ENCODE data around the gene PTPRN2.

The PTPRN2 gene

GRCh38 chr7:157890921-157891401, 696.7 kb downstream of the PTPRN2 start:
- DNase-seq: no peak

GRCh38 chr7:157889480-157889879, 698.1 kb downstream of the PTPRN2 start:
- no peak for DNase-seq

- no peak for DNase-seq
Observed at GRCh38 chr7:157888579-157888978, 699.0 kb downstream of the PTPRN2 start.

GRCh38 chr7:157887400-157887799, 700.2 kb downstream of the PTPRN2 start:
- DNase-seq: no peak

DNA sequence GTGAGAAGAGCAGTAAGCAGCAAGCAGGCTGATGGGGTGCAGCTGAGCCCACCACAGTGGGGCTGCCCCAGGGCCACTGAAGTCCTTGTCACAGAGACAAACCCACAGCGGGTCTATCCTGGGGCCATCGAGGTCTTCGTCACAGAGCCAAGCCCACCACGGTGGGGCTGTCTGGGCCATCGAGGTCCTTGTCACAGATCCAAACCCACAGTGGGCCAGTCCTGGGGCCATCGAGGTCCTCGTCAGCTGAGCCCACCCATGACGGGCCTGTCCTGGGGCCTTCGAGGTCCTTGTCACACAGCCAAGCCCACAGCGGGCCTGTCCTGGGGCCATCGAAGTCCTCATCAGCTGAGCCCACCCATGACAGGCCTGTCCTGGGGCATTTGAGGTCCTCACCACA, 700.9 kb downstream of the PTPRN2 start:
- no peak for DNase-seq

GRCh38 chr7:157886266-157886665, 701.4 kb downstream of the PTPRN2 start:
- DNase-seq: no peak

DNA sequence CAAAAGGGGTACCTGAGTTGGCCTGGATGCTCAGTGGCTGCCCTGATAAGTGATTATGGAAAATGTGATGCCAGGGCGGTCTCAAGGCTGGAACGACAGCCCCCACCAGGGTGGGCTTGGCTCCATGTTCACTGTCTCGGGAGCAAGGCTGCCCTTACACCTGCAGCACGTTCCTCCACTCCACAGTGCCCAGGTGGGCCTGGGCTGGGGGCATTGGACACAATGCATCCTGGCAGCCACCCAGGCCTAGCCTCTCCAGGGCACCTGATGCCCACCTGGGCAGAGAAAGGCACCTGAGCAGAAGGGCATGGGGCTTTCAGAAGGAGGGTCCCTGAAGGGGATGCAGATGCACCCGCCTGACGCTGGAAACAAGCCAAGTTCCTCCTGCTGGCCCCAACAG, 702.5 kb downstream of the PTPRN2 start:
- DNase-seq: no peak

- no peak for DNase-seq
Observed at GRCh38 chr7:157884461-157885062, 703.1 kb downstream of the PTPRN2 start.

- DNase-seq: no peak
Observed at GRCh38 chr7:157881048-157881771, 706.4 kb downstream of the PTPRN2 start.

DNA sequence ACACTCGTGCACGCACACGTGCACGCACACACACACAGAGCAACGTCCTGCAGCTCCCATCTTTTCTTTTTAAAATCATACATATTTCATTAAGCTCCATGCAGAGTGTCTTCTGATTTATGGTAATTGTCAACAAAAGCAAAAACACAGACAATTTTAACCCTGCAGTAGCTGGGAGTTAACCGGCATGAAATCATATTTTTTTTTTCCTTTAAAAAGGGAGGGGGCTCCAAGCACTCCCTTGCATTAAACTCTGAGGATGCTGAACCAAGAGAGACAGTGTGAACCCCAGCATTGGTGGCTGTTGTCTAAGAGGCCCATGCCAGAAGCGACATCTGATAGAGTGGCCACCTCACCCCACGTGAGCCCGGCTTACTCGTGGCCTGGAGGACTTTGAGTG, 708.2 kb downstream of the PTPRN2 start:
- no peak for DNase-seq

- no peak for DNase-seq
Observed at GRCh38 chr7:157877298-157878090, 710.1 kb downstream of the PTPRN2 start.

- DNase-seq: no peak
Observed at GRCh38 chr7:157876469-157877285, 710.9 kb downstream of the PTPRN2 start.

DNA sequence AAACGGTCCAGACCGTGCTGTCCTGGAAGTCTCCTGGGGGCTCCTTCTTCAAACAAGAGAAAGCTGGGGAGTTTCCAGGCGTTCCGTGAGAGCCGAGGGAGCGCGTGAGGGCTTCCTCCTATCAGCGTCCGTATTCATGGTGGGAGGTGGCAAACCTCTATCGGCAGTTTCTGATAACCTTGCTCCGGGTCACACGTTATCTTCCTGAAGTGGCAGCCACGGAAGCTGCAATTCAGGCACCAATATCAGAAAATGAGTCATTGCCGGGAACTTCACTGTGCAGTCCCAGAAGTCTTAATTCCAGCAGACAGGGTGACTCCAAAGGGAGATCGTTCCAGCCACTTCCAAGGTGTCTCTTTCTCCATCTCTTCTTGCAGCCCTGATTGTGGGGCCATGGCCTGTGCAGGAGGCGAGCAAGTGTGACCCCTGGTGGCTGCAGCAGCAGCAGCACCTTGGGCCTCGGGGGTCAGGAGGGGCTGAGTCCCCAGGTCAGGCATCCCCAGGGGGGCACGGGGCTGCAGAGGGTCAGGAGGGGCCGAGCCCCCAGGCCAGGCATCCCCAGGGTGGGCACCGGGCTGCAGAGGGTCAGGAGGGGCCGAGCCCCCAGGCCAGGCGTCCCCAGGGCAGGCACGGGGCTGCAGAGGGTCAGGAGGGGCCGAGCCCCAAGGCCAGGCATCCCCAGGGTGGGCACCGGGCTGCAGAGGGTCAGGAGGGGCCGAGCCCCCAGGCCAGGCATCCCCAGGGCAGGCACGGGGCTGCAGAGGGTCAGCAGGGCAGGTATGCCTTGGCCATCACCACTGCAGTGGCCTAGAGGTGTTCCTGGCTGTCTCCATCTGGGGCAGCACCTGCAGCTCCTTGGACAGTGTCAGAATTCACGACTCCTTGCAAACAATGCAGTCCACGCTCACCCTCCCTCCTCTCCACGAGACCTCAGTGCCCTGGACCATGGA, 712.1 kb downstream of the PTPRN2 start:
- no peak for DNase-seq

- no peak for DNase-seq
Observed at GRCh38 chr7:157874870-157875229, 712.8 kb downstream of the PTPRN2 start.

DNA sequence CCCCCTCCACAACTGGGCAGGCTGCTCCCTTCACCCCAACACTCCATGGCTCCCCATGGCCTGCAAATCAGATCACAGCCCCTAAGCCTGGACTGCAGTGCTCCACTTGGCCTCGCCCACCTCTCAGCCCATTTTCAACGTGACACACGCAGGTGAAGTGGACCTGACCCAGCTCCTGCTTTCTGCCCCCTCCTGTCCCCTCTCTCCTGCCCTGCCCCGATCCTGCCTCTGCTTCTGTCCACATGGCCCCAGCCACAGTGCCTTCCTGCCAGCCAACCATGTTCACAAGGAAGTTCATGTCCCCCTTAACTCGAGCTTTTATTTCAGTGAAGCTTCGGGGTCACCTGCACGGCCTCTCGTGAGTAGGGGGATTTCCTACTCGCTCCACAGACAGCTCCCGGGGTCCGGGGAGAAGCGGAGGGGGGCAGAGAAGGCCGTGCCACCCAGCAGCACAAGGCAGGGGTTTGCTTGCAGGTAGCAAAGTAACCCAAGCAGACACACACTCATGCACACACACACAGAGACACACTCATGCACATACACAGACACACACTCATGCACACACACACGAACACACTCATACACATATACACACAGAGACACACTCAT, 713.3 kb downstream of the PTPRN2 start:
- DNase-seq: no peak

GRCh38 chr7:157873664-157874063, 714.0 kb downstream of the PTPRN2 start:
- DNase-seq: no peak

DNA sequence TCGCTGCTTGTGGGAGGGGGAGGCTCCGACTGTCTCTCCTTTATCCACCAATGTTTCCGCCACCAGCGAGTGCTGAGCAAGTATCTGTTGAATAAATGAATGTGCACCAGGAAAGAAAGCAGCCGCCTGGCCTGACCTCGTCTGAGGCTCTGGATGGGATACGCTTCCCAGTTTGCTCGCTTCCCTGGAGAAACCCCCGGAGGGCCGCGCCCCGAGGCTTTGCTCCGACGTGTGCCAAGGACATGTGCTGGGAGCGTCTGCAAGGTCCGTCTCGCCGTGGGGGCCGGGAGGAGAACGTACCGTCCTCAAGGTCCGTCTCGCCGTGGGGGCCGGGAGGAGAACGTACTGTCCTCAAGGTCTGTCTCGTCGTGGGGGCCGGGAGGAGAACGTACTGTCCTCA, 714.4 kb downstream of the PTPRN2 start:
- no peak for DNase-seq

DNA sequence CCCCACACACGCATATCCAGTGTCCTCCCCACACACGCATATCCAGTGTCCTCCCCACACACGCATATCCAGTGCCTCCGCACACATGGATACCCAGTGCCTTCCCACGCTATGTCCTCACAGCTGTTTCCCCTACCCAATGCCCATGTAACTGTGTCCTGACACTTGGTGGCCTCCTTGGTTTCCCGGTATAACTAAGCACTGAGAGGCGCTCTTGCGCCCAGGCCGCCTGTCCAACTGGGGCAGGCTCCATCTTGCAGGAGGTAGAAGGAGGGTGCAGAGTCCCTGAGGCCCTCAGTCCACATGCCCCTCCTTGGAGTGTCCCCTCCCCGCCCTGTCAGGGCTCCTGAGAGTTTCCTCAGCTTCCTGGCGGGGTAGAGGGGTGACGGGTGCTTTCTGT, 715.2 kb downstream of the PTPRN2 start:
- no peak for DNase-seq

- DNase-seq: no peak
Observed at GRCh38 chr7:157871681-157872080, 715.9 kb downstream of the PTPRN2 start.

DNA sequence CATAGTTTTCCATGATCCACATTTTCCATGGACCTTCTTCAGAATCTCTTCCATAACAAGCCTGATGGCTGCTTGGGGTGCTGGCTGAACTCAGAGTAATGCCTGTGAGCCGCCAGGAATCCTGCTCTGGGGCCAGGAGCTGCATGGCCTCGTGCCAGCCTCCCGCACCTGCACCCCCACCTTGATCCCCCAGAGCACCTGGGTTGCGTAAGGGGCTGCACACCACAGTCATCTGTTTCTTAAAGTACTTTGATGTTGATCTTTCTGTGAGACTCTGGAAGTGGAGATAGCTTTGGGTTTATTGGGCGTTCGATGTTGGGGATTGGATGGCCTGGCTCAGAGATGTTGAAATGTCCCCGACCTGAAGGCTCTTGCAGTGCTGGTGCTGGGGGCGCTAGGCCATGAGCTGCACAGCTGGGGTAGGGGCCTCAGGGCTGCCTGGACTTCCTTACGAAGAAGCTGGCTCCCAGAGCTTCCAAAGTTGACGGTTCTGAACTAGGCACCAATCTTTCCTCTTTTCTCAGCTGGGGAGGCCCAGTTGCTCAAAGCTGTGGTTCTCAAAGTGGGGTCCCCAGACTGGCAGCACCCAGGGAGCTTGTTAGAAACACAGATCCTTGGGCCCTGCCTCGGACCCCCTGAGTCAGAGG, 716.9 kb downstream of the PTPRN2 start:
- no peak for DNase-seq

DNA sequence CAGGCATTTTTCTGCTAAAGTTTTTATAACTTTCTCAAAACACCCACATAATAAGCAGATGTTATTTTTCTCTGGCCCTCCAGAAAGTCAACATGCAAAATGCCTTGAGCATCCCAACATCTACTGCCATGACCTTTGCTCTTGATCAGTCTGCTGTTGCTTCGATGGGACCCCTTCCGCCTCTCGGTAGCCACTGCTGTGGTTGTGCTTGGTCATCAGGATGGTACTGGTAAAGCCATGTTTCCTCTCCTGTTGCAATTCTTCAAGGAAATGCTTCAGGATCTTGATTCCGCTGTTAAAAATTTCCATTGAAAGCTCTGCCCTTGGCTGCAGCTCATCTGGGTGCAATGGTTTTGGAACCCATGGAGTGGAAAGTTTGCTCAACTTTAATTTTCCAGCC, 717.8 kb downstream of the PTPRN2 start:
- DNase-seq: no peak

Data from fibroblast of skin of abdomen (primary cell).